Endothelial cell of umbilical vein (primary cell): ENCODE results near the gene PLCG2. TPM values are rescaled to one million over a fixed set of nuclear protein-coding genes. Genes with fewer than 3 reads are reported as not detected.

ENCODE experiments used
- BruUV-seq: library from RNA; stranded (reverse); fragments of 400-500 nt; replicated peaks from 2 replicates; lab custom pipeline; 2021; lab: Mats Ljungman, UMichigan
- CTCF ChIA-PET: fragments of 300-600, 350-600 bp; sonication (Branson Sonifier 250); formaldehyde crosslinking; loops from one replicate; lab custom pipeline; 2021; ENCODE audit warnings: antibody characterized with exemption, inconsistent platforms; lab: Charles Lee
- POLR2A ChIA-PET: fragments of 300-600, 350-600 bp; sonication (Branson Sonifier 250); formaldehyde crosslinking; loops from one replicate; lab custom pipeline; 2021; ENCODE audit warnings: antibody characterized with exemption, inconsistent platforms; lab: Charles Lee
- DNase-seq: peaks from one replicate; pipeline ENCODE4 v3.0.0-alpha.2; 2011; ENCODE audit warnings: low read depth, low spot score
- FAIRE-seq: peaks from 2 replicates; lab custom pipeline; 2011; peaks lifted over from hg19 to GRCh38; lab: Jason Lieb, UNC
- H2AFZ ChIP-seq: 2 replicates; pipeline ENCODE4 v1.6.0; 2012; ENCODE audit warnings: low read depth, low read length, control low read depth, inconsistent platforms
- H3K27ac ChIP-seq: 2 replicates; pipeline ENCODE4 v1.5.1; 2011; ENCODE audit warnings: low read depth, mild to moderate bottlenecking, control low read depth, low read length, moderate library complexity; ENCODE audit not compliant: insufficient read depth
- H3K27me3 ChIP-seq, 2 experiments: 2 replicates each; pipeline versions ENCODE4 v1.6.0 to v1.6.1; 2011; ENCODE audit warnings: low read length in 2 of 2, mixed read lengths in 1 of 2; ENCODE audit not compliant: control insufficient read depth in 2 of 2, insufficient read depth in 2 of 2
- H3K36me3 ChIP-seq, 2 experiments: 2 replicates in 1 of 2; 3 replicates in 1 of 2; pipeline ENCODE4 v1.5.1; 2011; ENCODE audit warnings: low read length in 2 of 2, mild to moderate bottlenecking in 1 of 2, moderate library complexity in 1 of 2; ENCODE audit not compliant: control insufficient read depth in 2 of 2, insufficient read depth in 2 of 2; ENCODE audit errors: extremely low read depth in 1 of 2
- H3K4me1 ChIP-seq: 3 replicates; pipeline ENCODE4 v1.5.1; 2011; ENCODE audit warnings: mild to moderate bottlenecking, low read length; ENCODE audit not compliant: control insufficient read depth, insufficient read depth; ENCODE audit errors: extremely low read depth
- H3K4me2 ChIP-seq: 2 replicates; pipeline ENCODE4 v1.6.1; 2011; ENCODE audit warnings: low read length, control low read depth, mixed read lengths; ENCODE audit not compliant: insufficient read depth
- H3K4me3 ChIP-seq, 3 experiments: fragments of 200-600 bp in 1 of 3; sonication (generic), shearing (Covaris generic) in 1 of 3; replicated peaks in 1 of 3; 2 replicates each; pipeline ENCODE4 v1.5.1; 2011 to 2016; ENCODE audit warnings: control low read depth in 3 of 3, low read length in 3 of 3, mild to moderate bottlenecking in 2 of 3, inconsistent platforms in 1 of 3, low read depth in 1 of 3, moderate library complexity in 1 of 3; ENCODE audit not compliant: insufficient read depth in 1 of 3
- H3K79me2 ChIP-seq: 2 replicates; pipeline ENCODE4 v1.6.0; 2012; ENCODE audit warnings: low read length, inconsistent platforms; ENCODE audit not compliant: control insufficient read depth, insufficient read depth
- H3K9ac ChIP-seq: replicated peaks from 2 replicates; pipeline ENCODE3; 2011; ENCODE audit warnings: low read length, control low read depth; ENCODE audit not compliant: insufficient read depth; ENCODE audit errors: extremely low read depth
- H3K9me1 ChIP-seq: replicated peaks from 3 replicates; pipeline ENCODE4 v1.6.0; 2011; ENCODE audit warnings: mild to moderate bottlenecking, low read length; ENCODE audit not compliant: control insufficient read depth, insufficient read depth; ENCODE audit errors: extremely low read depth
- H3K9me3 ChIP-seq: replicated peaks from 2 replicates; pipeline ENCODE4 v1.5.1; 2012; ENCODE audit warnings: low read length, inconsistent platforms; ENCODE audit not compliant: control insufficient read depth, insufficient read depth
- H4K20me1 ChIP-seq: replicated peaks from 2 replicates; pipeline ENCODE3; 2011; ENCODE audit warnings: mild to moderate bottlenecking, low read length; ENCODE audit not compliant: control insufficient read depth, insufficient read depth; ENCODE audit errors: extremely low read depth
- EZH2 ChIP-seq: IDR thresholded peaks from 2 replicates; pipeline ENCODE4 v1.6.1; 2012; ENCODE audit warnings: borderline replicate concordance, low read depth, mild to moderate bottlenecking, moderate library complexity, low read length, inconsistent platforms; ENCODE audit not compliant: severe bottlenecking
- FOS ChIP-seq: IDR thresholded peaks from 2 replicates; pipeline ENCODE4 v1.6.1; 2011; ENCODE audit warnings: mild to moderate bottlenecking, low read length, moderate library complexity, borderline replicate concordance; ENCODE audit not compliant: insufficient read depth
- GATA2 ChIP-seq: IDR thresholded peaks from 2 replicates; pipeline ENCODE4 v1.7.0; 2011; ENCODE audit warnings: low read depth, mild to moderate bottlenecking, moderate library complexity, mixed read lengths, low read length; ENCODE audit not compliant: insufficient read length, insufficient read depth
- JUN ChIP-seq: IDR thresholded peaks from 2 replicates; pipeline ENCODE4 v1.6.1; 2011; ENCODE audit warnings: borderline replicate concordance, low read depth; ENCODE audit not compliant: insufficient read length, insufficient read depth
- POLR2A ChIP-seq: IDR thresholded peaks from 2 replicates; pipeline ENCODE4 v1.6.1; 2012; ENCODE audit warnings: low read depth, mild to moderate bottlenecking, control low read depth, low read length
- dilution Hi-C: fragments of 300-500 bp; cut with MboI; formaldehyde crosslinking; loops from one replicate; pipeline ENCODE4 v1.15.0; 2019; ENCODE audit warnings: low sequenced_read_pairs; ENCODE audit not compliant: extremely low pct_ligation_motif_present
- intact Hi-C: fragments of 100-400 bp; cut with micrococcal nuclease; formaldehyde crosslinking; loops from one replicate; pipeline ENCODE4 v1.10.0; 2022
- polyA plus RNA-seq, 4 experiments: library from polyadenylated mRNA; depleted of rRNA in 3 of 4; stranded (reverse) in 3 of 4; unstranded in 1 of 4; fragments of >200 nt; gene quantifications; 2 replicates each; pipeline versions ENCODE4 v1.2.1 to v1.2.3, GENCODE V29; 2011 to 2012; ENCODE audit warnings: missing spikeins in 1 of 4
- total RNA-seq: library from RNA; stranded (reverse); gene quantifications from 2 replicates; pipeline ENCODE4 v1.2.3, GENCODE V29; 2021
- TF ChIP-seq, protein P1 (sequence below), 2 donors: IDR thresholded peaks; 1 replicate in 1 of 2; 2 replicates in 1 of 2; pipeline ENCODE4 v1.5.1; 2011; ENCODE audit warnings: low read length in 2 of 2, mild to moderate bottlenecking in 2 of 2, moderate library complexity in 2 of 2, control low read depth in 1 of 2, inconsistent platforms in 1 of 2, low read depth in 1 of 2; ENCODE audit not compliant: insufficient read depth in 1 of 2; ENCODE audit errors: extremely low read depth in 1 of 2
- TF ChIP-seq, protein P2 (sequence below): IDR thresholded peaks from 2 replicates; pipeline ENCODE4 v1.6.1; 2011; ENCODE audit not compliant: insufficient read depth, insufficient read length

PLCG2 gene
- total and polyA plus RNA-seq, 2 donors (not counting 3 experiments of a cell fraction or from before 2014, with no cell fraction given), result 10.8 to 13.6 TPM

DNA sequence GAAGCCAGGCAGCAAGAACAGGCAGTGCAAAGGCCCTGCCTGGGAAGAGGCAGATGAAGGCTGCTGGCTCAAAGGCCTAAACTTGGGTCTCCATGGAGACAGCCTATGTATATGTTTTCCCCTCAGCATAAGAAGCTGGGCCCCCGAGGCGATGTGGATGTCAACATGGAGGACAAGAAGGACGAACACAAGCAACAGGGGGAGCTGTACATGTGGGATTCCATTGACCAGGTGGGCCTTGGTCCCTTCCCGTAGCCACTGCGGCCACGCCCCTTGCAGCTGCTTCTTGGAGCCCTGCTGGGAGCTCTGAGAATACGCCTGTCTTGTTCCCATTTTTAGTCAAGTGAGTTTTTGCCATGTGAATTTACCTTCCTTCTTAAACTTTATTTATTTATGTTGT is 126.2 kb downstream of the PLCG2 start:
- Histone ChIP-seq H3K9ac (no peak overlapping the region), H3K79me2 (no peaks in the 10 kb centered on the region), H3K27ac (no peak overlapping the region), H3K9me1 (no peaks in the 10 kb centered on the region), H3K4me1 (peaks cover 23% of the 10 kb centered on the region), H3K27me3 (no peaks in the 10 kb centered on the region), H3K4me2 (no peak overlapping the region), H4K20me1 (no peaks in the 10 kb centered on the region), H3K36me3 (no peaks in the 10 kb centered on the region), H2AFZ (no peak overlapping the region), H3K9me3 (peaks cover 6% of the 10 kb centered on the region), H3K4me3 (no peak overlapping the region)
- ChIA-PET POLR2A (no interaction called here), CTCF (interaction anchor here (1.2 to 1.6 kb wide), 2 partner anchors 14 to 20 kb away, joined by 3 to 5 read pairs; no protein-coding TSS in a partner anchor)
- no peak for FAIRE-seq
- dilution Hi-C loops (no loop called here), intact Hi-C loops (loop anchor here (10.0 kb wide), 1 partner anchor 1440 kb away; no protein-coding TSS in a partner anchor)
- TF ChIP-seq, protein P1, sequence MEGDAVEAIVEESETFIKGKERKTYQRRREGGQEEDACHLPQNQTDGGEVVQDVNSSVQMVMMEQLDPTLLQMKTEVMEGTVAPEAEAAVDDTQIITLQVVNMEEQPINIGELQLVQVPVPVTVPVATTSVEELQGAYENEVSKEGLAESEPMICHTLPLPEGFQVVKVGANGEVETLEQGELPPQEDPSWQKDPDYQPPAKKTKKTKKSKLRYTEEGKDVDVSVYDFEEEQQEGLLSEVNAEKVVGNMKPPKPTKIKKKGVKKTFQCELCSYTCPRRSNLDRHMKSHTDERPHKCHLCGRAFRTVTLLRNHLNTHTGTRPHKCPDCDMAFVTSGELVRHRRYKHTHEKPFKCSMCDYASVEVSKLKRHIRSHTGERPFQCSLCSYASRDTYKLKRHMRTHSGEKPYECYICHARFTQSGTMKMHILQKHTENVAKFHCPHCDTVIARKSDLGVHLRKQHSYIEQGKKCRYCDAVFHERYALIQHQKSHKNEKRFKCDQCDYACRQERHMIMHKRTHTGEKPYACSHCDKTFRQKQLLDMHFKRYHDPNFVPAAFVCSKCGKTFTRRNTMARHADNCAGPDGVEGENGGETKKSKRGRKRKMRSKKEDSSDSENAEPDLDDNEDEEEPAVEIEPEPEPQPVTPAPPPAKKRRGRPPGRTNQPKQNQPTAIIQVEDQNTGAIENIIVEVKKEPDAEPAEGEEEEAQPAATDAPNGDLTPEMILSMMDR (IDR thresholded peaks at IDR 0.05; ENCODE audit: extremely low read depth in 1 of 2, insufficient read depth in 1 of 2, low read depth in 1 of 2, low read length in 2 of 2), result no peak
- TF ChIP-seq POLR2A, result no peak
- TF ChIP-seq, protein P2, sequence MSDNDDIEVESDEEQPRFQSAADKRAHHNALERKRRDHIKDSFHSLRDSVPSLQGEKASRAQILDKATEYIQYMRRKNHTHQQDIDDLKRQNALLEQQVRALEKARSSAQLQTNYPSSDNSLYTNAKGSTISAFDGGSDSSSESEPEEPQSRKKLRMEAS, result no peak
- TF ChIP-seq FOS, result no peak
- no peak for TF ChIP-seq JUN
- no peak for TF ChIP-seq EZH2
- TF ChIP-seq GATA2, result no peak
- BruUV-seq, result no TSS peak
- no peak for DNase-seq
